GM15510 (cell line): ENCODE data around the gene KCNH4.

Experiments used
- POLR2A ChIP-seq: IDR thresholded peaks from 3 replicates; pipeline ENCODE4 v1.6.1; 2011; ENCODE audit warnings: borderline replicate concordance; ENCODE audit not compliant: insufficient read length; ENCODE audit errors: extremely low read depth

The KCNH4 gene

GRCh38 chr17:42180922-42181850, at the start of gene KCNH4:
Gene KCNH4, minus strand, starts transcription at chr17:42181142. Its CDS starts 197 bp downstream, at chr17:42180945.
- TF ChIP-seq POLR2A = no peak

GRCh38 chr17:42230225-42230624, 49.3 kb upstream of the KCNH4 start:
- TF ChIP-seq POLR2A = no peak

- no peak for TF ChIP-seq POLR2A
Observed at GRCh38 chr17:42227849-42228700, 47.1 kb upstream of the KCNH4 start.

- TF ChIP-seq POLR2A = no peak
Observed at GRCh38 chr17:42225646-42226045, 44.7 kb upstream of the KCNH4 start.

GRCh38 chr17:42224651-42225050, 43.7 kb upstream of the KCNH4 start:
- TF ChIP-seq POLR2A = no peak

GRCh38 chr17:42221886-42222745, 41.2 kb upstream of the KCNH4 start:
- no peak for TF ChIP-seq POLR2A

- no peak for TF ChIP-seq POLR2A
Observed at GRCh38 chr17:42214156-42214555, 33.2 kb upstream of the KCNH4 start.

GRCh38 chr17:42212382-42212781, 31.4 kb upstream of the KCNH4 start:
- no peak for TF ChIP-seq POLR2A

GRCh38 chr17:42210046-42210445, 29.1 kb upstream of the KCNH4 start:
- TF ChIP-seq POLR2A = no peak

- no peak for TF ChIP-seq POLR2A
Observed at GRCh38 chr17:42203354-42203753, 22.4 kb upstream of the KCNH4 start.

GRCh38 chr17:42202696-42203095, 21.8 kb upstream of the KCNH4 start:
- TF ChIP-seq POLR2A = no peak

- no peak for TF ChIP-seq POLR2A
Observed at GRCh38 chr17:42202159-42202558, 21.2 kb upstream of the KCNH4 start.

GRCh38 chr17:42201458-42201772, 20.5 kb upstream of the KCNH4 start:
- no peak for TF ChIP-seq POLR2A

GRCh38 chr17:42200706-42201457, 19.9 kb upstream of the KCNH4 start:
- no peak for TF ChIP-seq POLR2A

GRCh38 chr17:42199416-42200011, 18.6 kb upstream of the KCNH4 start:
- no peak for TF ChIP-seq POLR2A

- TF ChIP-seq POLR2A = no peak
Observed at GRCh38 chr17:42198897-42199296, 18.0 kb upstream of the KCNH4 start.
